Keratinocyte (primary cell): ENCODE results near the gene FRY. TPM values are rescaled to one million over a fixed set of nuclear protein-coding genes. Genes with fewer than 3 reads are reported as not detected.

Experiments used
- DNase-seq: peaks from one replicate; pipeline ENCODE4 v3.0.0-alpha.2; 2011; ENCODE audit warnings: low read depth, missing footprints, low spot score
- FAIRE-seq: peaks from 2 replicates; lab custom pipeline; 2011; peaks lifted over from hg19 to GRCh38; lab: Jason Lieb, UNC
- H2AFZ ChIP-seq: 2 replicates; pipeline ENCODE4 v1.6.0; 2012; ENCODE audit warnings: low read length, control low read depth, inconsistent platforms; ENCODE audit not compliant: control insufficient read depth
- H3K27ac ChIP-seq: 2 replicates; pipeline ENCODE4 v1.5.1; 2011; ENCODE audit warnings: low read length; ENCODE audit not compliant: control insufficient read depth, insufficient read depth
- H3K27me3 ChIP-seq: 3 replicates; pipeline ENCODE4 v1.6.0; 2011; ENCODE audit warnings: low read length; ENCODE audit not compliant: control insufficient read depth, insufficient read depth; ENCODE audit errors: extremely low read depth
- H3K36me3 ChIP-seq, 2 experiments: 2 replicates in 1 of 2; 3 replicates in 1 of 2; pipeline ENCODE4 v1.5.1; 2011; ENCODE audit warnings: low read length in 2 of 2, mild to moderate bottlenecking in 1 of 2; ENCODE audit not compliant: control insufficient read depth in 2 of 2, insufficient read depth in 2 of 2; ENCODE audit errors: extremely low read depth in 1 of 2
- H3K4me1 ChIP-seq: 3 replicates; pipeline ENCODE4 v1.5.1; 2011; ENCODE audit warnings: low read length; ENCODE audit not compliant: control insufficient read depth, insufficient read depth; ENCODE audit errors: extremely low read depth
- H3K4me2 ChIP-seq: 3 replicates; pipeline ENCODE4 v1.6.0; 2011; ENCODE audit warnings: low read depth, low read length; ENCODE audit not compliant: control insufficient read depth, insufficient read depth; ENCODE audit errors: extremely low read depth
- H3K4me3 ChIP-seq, 3 experiments: fragments of 200-600 bp in 1 of 3; sonication (generic) in 1 of 3; 2 replicates in 2 of 3; 3 replicates in 1 of 3; pipeline ENCODE4 v1.5.1; 2011 to 2016; ENCODE audit warnings: low read length in 3 of 3, mild to moderate bottlenecking in 3 of 3, control low read depth in 2 of 3, inconsistent platforms in 1 of 3, low read depth in 1 of 3, mixed read lengths in 1 of 3, mixed run types in 1 of 3, moderate library complexity in 1 of 3; ENCODE audit not compliant: control insufficient read depth in 2 of 3, insufficient read depth in 2 of 3; ENCODE audit errors: extremely low read depth in 1 of 3
- H3K79me2 ChIP-seq: 2 replicates; pipeline ENCODE4 v1.6.0; 2012; ENCODE audit warnings: low read length; ENCODE audit not compliant: control insufficient read depth, insufficient read depth
- H3K9ac ChIP-seq: 3 replicates; pipeline ENCODE4 v1.6.0; 2011; ENCODE audit warnings: low read length; ENCODE audit not compliant: control insufficient read depth, insufficient read depth; ENCODE audit errors: extremely low read depth
- H3K9me1 ChIP-seq: 3 replicates; pipeline ENCODE4 v1.6.0; 2011; ENCODE audit warnings: low read length; ENCODE audit not compliant: control insufficient read depth, insufficient read depth; ENCODE audit errors: extremely low read depth
- H3K9me3 ChIP-seq: 2 replicates; pipeline ENCODE4 v1.5.1; 2012; ENCODE audit warnings: low read depth, low read length; ENCODE audit not compliant: control insufficient read depth
- H4K20me1 ChIP-seq: 3 replicates; pipeline ENCODE4 v1.6.0; 2011; ENCODE audit warnings: low read length; ENCODE audit not compliant: control insufficient read depth, insufficient read depth; ENCODE audit errors: extremely low read depth
- EZH2 ChIP-seq: IDR thresholded peaks from one replicate; pipeline ENCODE4 v1.6.1; 2012; ENCODE audit warnings: inconsistent platforms, mild to moderate bottlenecking, low read length, moderate library complexity
- dilution Hi-C: fragments of 300-500 bp; cut with MboI; formaldehyde crosslinking; loops from one replicate; pipeline ENCODE4 v1.7.0; 2020; ENCODE audit warnings: low sequenced_read_pairs; ENCODE audit not compliant: extremely low pct_ligation_motif_present
- polyA plus RNA-seq, 5 experiments: library from polyadenylated mRNA; depleted of rRNA in 3 of 5; stranded (reverse) in 3 of 5; stranded (forward) in 1 of 5; unstranded in 1 of 5; fragments of >200 nt; gene quantifications; 1 replicate in 1 of 5; 2 replicates in 3 of 5; 3 replicates in 1 of 5; pipeline versions ENCODE4 v1.2.1 to v1.2.3, GENCODE V29; 2011 to 2012; ENCODE audit warnings: missing spikeins in 2 of 5, low read depth in 1 of 5, low replicate concordance in 1 of 5
- TF ChIP-seq, protein P1 (sequence below), 3 experiments: IDR thresholded peaks in 1 of 3; conservative IDR thresholded peaks in 1 of 3; optimal IDR thresholded peaks in 1 of 3; 2 replicates in 2 of 3; 3 replicates in 1 of 3; pipeline versions ENCODE3 to v1.5.1; 2011; ENCODE audit warnings: low read length in 3 of 3, mild to moderate bottlenecking in 3 of 3, moderate library complexity in 2 of 3, control low read depth in 1 of 3, inconsistent platforms in 1 of 3; ENCODE audit not compliant: insufficient read depth in 2 of 3; ENCODE audit errors: extremely low read depth in 1 of 3

Gene FRY
- polyA plus RNA-seq, 1 donor (not counting 4 experiments of a cell fraction or from before 2014, with no cell fraction given): 0.80 TPM

DNA sequence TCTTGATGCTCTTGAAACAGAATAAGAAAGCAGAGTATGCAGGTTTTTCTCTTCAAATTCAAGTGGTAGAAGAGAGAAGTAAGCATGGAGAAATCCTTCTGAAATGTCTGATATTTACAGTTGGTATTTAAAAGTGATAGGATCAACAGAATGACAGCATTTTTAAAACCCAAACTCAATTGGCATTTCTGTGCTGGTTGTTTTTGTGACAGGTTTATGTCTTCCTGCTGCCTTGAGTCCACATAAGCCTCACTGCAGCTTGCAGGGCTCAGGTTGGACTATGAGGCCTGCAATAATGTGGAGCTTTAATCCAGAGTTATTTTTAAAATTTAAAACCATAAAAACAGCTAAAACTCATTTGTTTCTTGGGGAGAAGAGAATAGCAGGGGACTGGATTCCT, 178.5 kb downstream of the FRY start:
- H3K9me1 ChIP-seq: no peaks in the 10 kb centered on the region
- DNase-seq: no peak
- no peaks in the 10 kb centered on the region for H3K9me3 ChIP-seq
- no peak for TF ChIP-seq EZH2
- TF ChIP-seq, protein P1, sequence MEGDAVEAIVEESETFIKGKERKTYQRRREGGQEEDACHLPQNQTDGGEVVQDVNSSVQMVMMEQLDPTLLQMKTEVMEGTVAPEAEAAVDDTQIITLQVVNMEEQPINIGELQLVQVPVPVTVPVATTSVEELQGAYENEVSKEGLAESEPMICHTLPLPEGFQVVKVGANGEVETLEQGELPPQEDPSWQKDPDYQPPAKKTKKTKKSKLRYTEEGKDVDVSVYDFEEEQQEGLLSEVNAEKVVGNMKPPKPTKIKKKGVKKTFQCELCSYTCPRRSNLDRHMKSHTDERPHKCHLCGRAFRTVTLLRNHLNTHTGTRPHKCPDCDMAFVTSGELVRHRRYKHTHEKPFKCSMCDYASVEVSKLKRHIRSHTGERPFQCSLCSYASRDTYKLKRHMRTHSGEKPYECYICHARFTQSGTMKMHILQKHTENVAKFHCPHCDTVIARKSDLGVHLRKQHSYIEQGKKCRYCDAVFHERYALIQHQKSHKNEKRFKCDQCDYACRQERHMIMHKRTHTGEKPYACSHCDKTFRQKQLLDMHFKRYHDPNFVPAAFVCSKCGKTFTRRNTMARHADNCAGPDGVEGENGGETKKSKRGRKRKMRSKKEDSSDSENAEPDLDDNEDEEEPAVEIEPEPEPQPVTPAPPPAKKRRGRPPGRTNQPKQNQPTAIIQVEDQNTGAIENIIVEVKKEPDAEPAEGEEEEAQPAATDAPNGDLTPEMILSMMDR (optimal IDR thresholded peaks at IDR 0.05 in 1 of 3, IDR thresholded peaks at IDR 0.05 in 1 of 3, conservative IDR thresholded peaks at IDR 0.05 in 1 of 3; ENCODE audit: extremely low read depth in 1 of 3, insufficient read depth in 2 of 3, low read length in 3 of 3): no peak
- FAIRE-seq: no peak
- H3K36me3 ChIP-seq: no peaks in the 10 kb centered on the region
- H3K27ac ChIP-seq: no peak overlapping the region
- no peaks in the 10 kb centered on the region for H4K20me1 ChIP-seq
- dilution Hi-C loops: no loop called here
- H3K79me2 ChIP-seq: no peaks in the 10 kb centered on the region
- no peak overlapping the region for H3K9ac ChIP-seq
- no peaks in the 10 kb centered on the region for H3K27me3 ChIP-seq
- no peaks in the 10 kb centered on the region for H3K4me1 ChIP-seq
- no peak overlapping the region for H3K4me2 ChIP-seq
- H2AFZ ChIP-seq: no peak overlapping the region
- H3K4me3 ChIP-seq: no peak overlapping the region

GRCh38 chr13:32211813-32212212, 180.2 kb downstream of the FRY start:
- Histone ChIP-seq H3K4me3 (no peak overlapping the region), H3K9me3 (no peaks in the 10 kb centered on the region), H3K4me1 (no peaks in the 10 kb centered on the region), H3K9ac (no peak overlapping the region), H3K9me1 (no peaks in the 10 kb centered on the region), H2AFZ (no peak overlapping the region), H3K27ac (no peak overlapping the region), H3K27me3 (no peaks in the 10 kb centered on the region), H3K79me2 (no peaks in the 10 kb centered on the region), H4K20me1 (no peaks in the 10 kb centered on the region), H3K4me2 (no peak overlapping the region), H3K36me3 (no peaks in the 10 kb centered on the region)
- FAIRE-seq (no peak), DNase-seq (no peak)
- dilution Hi-C loops: no loop called here
- TF ChIP-seq, protein P1 (optimal IDR thresholded peaks at IDR 0.05 in 1 of 3, IDR thresholded peaks at IDR 0.05 in 1 of 3, conservative IDR thresholded peaks at IDR 0.05 in 1 of 3; ENCODE audit: extremely low read depth in 1 of 3, insufficient read depth in 2 of 3, low read length in 3 of 3): no peak
- TF ChIP-seq EZH2: no peak
